Bronchial epithelial cell (primary cell): ENCODE results near the gene CACNA1C. TPM values are rescaled to one million over a fixed set of nuclear protein-coding genes. Genes with fewer than 3 reads are reported as not detected.

ENCODE experiments used
- DNase-seq: peaks from one replicate; pipeline ENCODE4 v3.0.0-alpha.2; 2010; ENCODE audit warnings: low read depth
- FAIRE-seq: peaks from 2 replicates; lab custom pipeline; 2011; peaks lifted over from hg19 to GRCh38; lab: Jason Lieb, UNC
- H3K27me3 ChIP-seq: 2 replicates; pipeline ENCODE4 v1.5.1; 2011; ENCODE audit warnings: low read length; ENCODE audit not compliant: control insufficient read depth, insufficient read depth
- H3K36me3 ChIP-seq: 2 replicates; pipeline ENCODE4 v1.5.1; 2011; ENCODE audit warnings: low read length; ENCODE audit not compliant: control insufficient read depth, insufficient read depth
- H3K4me3 ChIP-seq: 2 replicates; pipeline ENCODE4 v1.5.1; 2011; ENCODE audit warnings: mild to moderate bottlenecking, low read depth, low read length, control low read depth
- total RNA-seq: library from RNA; depleted of rRNA; stranded (reverse); fragments of >200 nt; gene quantifications from 2 replicates; pipeline ENCODE4 v1.2.1, GENCODE V29; 2014
- TF ChIP-seq, protein P1 (sequence below): IDR thresholded peaks from 2 replicates; pipeline ENCODE4 v1.5.1; 2011; ENCODE audit warnings: mild to moderate bottlenecking, moderate library complexity, low read length, control low read depth, inconsistent platforms; ENCODE audit not compliant: insufficient read depth, severe bottlenecking

CACNA1C gene
- total RNA-seq, 1 donor from 2014 or later, result not detected

DNA sequence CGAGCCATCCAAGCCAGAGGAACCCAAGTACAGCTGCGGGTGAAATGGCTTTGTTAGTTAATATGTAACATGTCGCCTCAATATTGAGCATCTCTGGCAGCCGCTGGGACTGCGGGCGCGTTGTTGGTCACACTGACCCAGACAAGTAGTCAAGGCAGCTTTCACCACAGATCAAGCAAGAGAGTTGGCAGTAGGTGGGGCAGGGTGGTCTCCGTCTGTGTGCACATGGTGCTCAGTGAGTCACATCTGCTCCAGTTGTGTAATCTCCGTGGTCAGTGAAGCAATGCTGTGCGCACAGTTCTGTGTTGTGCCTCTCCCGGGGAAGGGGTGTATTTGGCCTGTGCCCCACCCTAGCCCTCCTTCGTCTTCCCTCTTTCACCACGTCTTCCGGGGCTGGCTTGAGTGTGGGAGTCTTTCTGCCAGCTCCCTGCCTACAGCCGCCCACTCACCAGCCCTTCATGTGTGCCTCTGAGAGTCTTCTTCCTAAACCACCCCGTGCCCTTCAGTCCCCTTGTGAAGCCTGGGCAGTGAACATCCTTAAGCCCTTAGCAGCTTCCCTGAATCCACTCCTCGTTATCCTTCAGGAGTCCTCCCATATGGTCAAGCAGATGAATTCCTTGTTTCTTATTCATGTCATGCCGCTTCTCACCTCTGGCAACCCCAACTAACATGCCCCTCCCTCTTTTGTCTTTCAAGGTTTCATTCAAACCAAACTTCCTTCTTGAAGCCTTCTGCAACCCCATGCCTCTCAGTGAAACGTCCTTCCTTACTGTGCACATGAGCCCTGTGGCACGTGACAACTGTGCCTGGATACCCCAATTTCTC lies 242.1 kb downstream of the CACNA1C start:
- H3K36me3 ChIP-seq, result no peaks in the 10 kb centered on the region
- TF ChIP-seq, protein P1, sequence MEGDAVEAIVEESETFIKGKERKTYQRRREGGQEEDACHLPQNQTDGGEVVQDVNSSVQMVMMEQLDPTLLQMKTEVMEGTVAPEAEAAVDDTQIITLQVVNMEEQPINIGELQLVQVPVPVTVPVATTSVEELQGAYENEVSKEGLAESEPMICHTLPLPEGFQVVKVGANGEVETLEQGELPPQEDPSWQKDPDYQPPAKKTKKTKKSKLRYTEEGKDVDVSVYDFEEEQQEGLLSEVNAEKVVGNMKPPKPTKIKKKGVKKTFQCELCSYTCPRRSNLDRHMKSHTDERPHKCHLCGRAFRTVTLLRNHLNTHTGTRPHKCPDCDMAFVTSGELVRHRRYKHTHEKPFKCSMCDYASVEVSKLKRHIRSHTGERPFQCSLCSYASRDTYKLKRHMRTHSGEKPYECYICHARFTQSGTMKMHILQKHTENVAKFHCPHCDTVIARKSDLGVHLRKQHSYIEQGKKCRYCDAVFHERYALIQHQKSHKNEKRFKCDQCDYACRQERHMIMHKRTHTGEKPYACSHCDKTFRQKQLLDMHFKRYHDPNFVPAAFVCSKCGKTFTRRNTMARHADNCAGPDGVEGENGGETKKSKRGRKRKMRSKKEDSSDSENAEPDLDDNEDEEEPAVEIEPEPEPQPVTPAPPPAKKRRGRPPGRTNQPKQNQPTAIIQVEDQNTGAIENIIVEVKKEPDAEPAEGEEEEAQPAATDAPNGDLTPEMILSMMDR, result no peak
- FAIRE-seq (no peak), DNase-seq (no peak)
- H3K27me3 ChIP-seq, result no peaks in the 10 kb centered on the region
- H3K4me3 ChIP-seq, result no peak overlapping the region

DNA sequence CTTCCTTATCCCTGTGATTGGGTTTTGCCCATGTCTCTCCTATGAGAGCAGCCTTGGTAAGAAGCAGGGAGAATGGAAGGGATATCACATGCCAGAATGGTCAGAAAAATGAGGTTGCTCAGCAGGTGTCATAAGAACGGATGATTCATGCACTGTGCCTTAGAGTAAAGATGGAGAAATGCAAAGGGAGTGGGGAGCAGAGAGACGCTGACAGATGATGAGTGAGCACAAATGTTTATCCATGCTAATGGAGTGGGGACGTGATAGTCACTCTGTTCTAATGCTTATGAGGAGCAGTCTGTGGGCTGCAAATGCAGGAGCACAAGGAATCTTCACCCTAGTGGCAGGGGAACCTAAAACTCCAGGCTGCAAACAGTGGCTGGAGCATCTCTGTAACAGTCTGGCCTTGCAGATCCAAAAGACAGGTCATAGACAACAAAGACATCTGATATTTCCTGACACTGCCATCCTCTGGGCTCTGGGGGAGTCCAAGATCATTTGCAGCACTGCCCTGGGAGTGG lies 243.2 kb downstream of the CACNA1C start:
- Histone ChIP-seq H3K36me3 (no peaks in the 10 kb centered on the region), H3K4me3 (no peak overlapping the region), H3K27me3 (no peaks in the 10 kb centered on the region)
- TF ChIP-seq, protein P1, result no peak
- DNase-seq (peak; percentile 29), FAIRE-seq (peak; percentile 64)

DNA sequence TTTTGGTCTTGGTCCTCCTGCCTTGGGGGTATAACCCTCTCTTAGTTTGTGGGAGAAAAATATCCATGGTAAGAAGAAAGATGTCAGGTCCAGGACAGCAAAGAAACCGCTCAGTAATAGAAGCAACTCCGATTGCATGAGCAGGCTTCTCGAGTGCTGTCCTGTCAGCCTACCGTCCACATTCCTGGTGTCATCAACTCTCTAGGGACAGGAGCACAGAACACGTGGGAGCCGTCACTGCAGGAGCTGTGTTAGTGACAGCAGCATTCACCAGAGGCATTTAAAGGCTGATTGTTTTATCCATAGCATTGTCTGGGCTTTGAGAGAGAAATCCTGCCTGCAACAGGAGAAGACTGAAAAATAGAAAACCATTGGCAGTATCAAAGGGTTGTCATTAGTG lies 244.2 kb downstream of the CACNA1C start:
- FAIRE-seq, result no peak
- H3K27me3 ChIP-seq, result no peaks in the 10 kb centered on the region
- no peaks in the 10 kb centered on the region for H3K36me3 ChIP-seq

DNA sequence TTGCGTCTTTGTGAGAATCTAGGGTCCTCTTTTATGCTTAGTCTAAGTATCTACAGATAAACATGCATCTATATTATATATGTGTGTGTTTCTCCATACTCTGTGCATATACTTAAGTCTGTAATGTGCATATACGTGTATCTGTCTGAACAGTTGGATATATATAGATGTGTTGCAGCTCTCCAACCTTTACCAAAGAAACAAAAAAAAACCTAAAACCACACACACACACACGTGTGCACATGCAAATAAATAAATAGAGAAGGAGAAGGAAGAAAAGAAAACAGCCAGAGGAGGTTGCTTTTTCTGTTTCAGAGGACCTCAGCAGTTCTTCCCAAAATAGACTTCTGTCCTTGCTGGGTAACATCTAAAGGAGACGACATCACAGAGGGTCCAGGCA lies 244.9 kb downstream of the CACNA1C start:
- H3K27me3 ChIP-seq, result no peaks in the 10 kb centered on the region
- no peak for DNase-seq
- TF ChIP-seq, protein P1, result no peak
- FAIRE-seq, result no peak
- H3K36me3 ChIP-seq, result no peaks in the 10 kb centered on the region
- H3K4me3 ChIP-seq, result no peak overlapping the region

More for the DNA sequence above, 244.2 kb downstream of the CACNA1C start:
- H3K4me3 ChIP-seq, result no peak overlapping the region
- TF ChIP-seq, protein P1, result no peak
- no peak for DNase-seq

DNA sequence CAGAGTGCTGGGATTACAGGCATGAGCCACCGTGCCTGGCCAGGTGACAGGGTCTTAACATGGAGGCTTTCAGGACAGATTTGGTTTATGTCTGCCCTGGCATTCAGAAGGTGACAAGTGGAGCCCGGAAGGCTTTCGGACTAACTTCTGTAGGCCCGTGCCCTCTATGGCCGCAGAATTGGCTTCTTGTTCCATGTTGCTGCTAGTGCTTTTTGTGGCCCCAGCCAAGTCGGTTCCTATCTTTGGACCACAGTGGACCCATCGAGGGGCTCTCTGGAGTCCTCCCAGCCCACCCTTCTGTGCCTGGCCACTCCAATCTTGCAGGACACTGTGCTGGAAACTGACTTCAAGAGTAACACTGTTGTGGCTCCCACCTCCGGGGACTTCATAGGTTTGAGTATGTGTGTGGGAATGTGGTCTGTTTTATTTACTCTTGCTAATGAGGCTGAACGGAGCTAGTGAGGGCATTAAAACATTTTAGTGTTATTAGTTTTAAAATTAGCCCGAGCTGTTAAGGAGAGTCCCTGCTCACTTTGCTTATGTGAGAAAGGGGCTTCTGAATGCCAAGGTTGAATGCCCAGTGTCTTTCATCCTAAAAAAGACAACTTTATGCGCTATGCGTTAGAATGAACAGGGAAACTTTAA lies 245.9 kb downstream of the CACNA1C start:
- FAIRE-seq (no peak), DNase-seq (no peak)
- Histone ChIP-seq H3K4me3 (no peak overlapping the region), H3K36me3 (no peaks in the 10 kb centered on the region), H3K27me3 (no peaks in the 10 kb centered on the region)
- TF ChIP-seq, protein P1, result no peak
